ENCODE measurements around the gene RSBN1.

RSBN1 gene

GRCh38 chr1:113818578-113818977 lies 6.3 kb upstream of the RSBN1 start:
- no peak for DNase-seq (ENCODE audit: extremely low spot score, insufficient read length, low read depth)
- no peak for FAIRE-seq

GRCh38 chr1:113813218-113813617 lies 942 bp upstream of the RSBN1 start:
- no peak for FAIRE-seq

DNA sequence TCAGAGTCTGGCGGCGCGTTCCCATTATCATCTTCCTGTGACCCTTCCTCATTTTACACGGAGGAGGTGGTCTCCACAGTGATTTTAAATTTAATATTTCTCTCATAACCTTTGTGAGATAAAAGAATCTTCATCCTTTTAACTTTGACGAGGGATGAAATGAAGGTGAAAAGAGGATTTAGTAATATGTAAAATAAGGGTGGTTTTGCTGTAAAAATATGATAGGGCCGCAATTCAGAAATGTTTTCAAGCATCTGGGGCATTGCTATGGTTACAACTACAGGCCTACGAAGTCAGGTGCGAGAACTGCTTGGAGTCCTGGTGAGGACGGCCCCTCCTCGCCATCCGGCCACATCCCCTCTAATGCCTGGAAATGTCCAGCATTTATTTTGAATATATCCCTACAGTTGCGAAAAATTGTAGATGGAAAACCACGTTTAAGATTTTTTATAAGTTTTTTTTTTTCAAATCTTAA lies 422 bp upstream of the RSBN1 start:
- FAIRE-seq (no peak), DNase-seq (ENCODE audit: extremely low spot score, insufficient read length, low read depth) (no peak)

More at GRCh38 chr1:113813218-113813617, 942 bp upstream of the RSBN1 start:
- no peak for DNase-seq (ENCODE audit: extremely low spot score, insufficient read length, low read depth)

DNA sequence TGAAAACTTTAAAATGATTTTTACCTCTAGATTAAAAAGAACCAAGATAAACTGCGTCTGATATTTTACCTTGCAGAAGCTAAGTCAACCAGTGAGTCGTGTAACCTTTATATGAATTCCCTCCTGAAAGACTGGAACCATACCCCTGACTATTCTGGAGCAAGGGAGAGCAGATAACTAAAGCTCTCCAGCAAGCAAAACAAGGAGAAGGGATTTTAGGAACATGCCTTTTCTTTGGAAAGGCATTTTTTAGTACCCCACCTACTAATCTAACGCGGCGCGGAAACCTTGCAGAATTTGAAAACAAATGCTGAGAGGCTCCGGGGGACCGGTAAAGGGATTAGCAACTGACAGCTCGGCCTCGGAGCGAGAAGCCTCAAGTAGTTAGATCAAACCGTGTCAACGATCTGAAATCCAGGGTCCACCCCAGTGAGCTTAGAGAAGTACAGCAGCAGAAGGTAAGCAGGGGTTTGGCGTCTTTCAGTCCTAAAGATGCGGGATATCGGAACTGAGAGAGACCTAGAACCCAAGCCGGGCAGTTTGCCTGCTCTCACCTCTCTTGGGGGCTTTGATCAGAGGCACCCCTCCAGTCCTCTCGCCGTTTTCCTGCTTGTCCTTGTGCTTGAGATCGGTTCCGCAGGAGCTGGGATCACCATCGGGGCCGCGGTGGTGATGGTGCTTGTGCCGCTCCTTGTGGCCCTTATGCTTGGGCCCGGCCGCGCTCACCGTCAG lies 954 bp downstream of the RSBN1 start:
- FAIRE-seq = no peak

GRCh38 chr1:113809670-113810602 lies 2.3 kb downstream of the RSBN1 start:
- FAIRE-seq (no peak), DNase-seq (ENCODE audit: extremely low spot score, insufficient read length, low read depth) (no peak)

More for the DNA sequence above, 954 bp downstream of the RSBN1 start:
- no peak for DNase-seq (ENCODE audit: extremely low spot score, insufficient read length, low read depth)

GRCh38 chr1:113808450-113809195 lies 3.7 kb downstream of the RSBN1 start:
- DNase-seq (ENCODE audit: extremely low spot score, insufficient read length, low read depth) (no peak), FAIRE-seq (no peak)

DNA sequence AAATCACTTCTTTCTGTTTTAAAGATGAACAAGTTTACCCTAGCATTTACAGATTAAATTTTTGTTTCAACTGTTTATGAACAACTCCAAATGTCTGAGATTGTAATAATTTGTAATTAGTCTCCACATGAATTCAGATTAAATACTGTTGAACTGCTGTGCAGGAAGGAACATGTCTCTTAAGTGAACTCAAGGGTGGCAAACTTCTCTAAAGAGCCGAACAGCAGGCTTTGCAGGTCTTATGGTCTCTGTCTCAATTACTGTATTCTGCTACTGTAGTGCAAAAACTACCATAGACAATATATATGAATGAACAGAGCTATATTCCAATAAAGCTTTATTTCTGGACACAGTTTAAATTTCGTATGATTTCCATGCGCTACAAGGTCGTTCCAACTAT lies 6.6 kb downstream of the RSBN1 start:
- FAIRE-seq (no peak), DNase-seq (ENCODE audit: extremely low spot score, insufficient read length, low read depth) (no peak)

DNA sequence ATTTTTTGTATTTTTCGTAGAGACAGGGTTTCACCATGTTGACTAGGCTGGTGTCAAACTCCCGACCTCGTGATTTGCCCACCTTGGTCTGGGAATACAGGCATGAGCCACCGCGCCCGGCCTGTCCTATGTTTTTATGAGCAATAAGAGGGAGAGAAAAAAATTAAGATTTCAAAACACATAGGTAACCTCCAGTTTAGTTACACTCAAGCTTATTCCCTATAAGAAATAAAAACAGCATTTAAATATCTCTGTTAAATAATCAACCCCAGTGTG lies 7.1 kb downstream of the RSBN1 start:
- DNase-seq (ENCODE audit: extremely low spot score, insufficient read length, low read depth) = no peak
- no peak for FAIRE-seq

DNA sequence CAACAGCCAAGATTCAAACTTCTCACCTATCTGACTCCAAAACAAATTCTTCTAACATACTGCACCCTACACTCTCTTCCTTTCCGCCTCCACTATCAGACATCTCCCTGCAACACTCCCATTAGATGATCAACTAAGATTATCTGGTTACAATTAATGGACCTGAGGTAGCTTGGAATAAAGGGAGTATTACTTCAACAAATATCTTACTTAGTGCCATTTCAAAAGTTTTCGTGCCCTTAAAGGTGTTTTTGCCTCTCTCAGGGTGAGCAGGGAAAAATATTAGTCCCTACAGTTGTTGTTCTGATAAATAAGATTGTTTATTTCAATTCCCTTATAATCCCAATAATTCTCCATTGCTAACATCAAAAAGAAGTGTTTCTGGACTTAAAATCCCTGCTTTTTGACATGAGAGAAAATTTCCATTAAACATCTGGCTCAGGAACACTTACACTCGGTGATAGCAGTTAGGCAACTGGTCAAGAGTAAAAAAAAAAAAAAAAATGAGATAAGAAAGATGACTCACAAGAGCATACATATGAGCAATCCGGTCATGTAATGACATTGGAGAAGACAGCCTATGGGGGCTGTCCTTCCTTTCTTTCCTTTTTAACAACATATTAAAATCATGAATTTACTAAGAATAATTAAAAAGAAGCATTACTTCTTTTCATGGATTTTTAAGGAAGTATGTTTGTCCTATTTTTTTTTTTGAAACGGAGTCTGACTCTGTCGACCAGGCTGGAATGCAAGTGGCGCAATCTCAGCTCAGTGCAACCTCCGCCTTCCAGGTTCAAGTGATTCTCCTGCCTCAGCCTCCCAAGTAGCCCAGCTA lies 7.6 kb downstream of the RSBN1 start:
- no peak for DNase-seq (ENCODE audit: extremely low spot score, insufficient read length, low read depth)
- no peak for FAIRE-seq

DNA sequence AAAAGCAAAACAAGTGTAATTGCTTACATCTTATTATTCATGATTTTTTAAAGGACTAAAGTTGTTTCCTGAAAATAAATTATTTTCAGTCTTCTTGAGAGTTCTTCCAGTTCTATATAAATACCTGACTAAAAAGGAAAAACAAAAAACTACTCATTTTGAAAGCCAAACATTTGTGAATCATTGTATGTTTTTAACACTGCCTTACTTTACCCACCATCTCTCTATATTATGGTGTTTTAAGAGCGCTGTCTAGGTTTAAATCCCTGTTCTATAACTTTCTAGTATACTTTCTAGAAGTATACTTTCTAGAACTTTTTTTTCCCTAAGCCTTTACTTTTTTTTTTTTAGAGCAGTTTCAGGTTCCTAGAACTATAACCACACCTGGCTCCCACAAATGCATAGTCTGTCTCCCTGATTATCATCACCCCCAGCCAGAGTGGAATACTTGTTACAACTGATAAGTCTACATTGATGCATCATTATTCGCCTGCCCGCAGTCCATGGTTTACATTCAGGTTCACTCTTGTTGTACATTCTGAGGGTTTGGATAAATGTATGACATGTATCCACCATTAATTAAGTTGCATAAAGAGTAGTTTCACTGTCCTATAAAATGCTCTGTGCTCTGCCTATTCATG lies 9.8 kb downstream of the RSBN1 start:
- FAIRE-seq (no peak), DNase-seq (ENCODE audit: extremely low spot score, insufficient read length, low read depth) (no peak)

GRCh38 chr1:113800487-113800886 lies 11.8 kb downstream of the RSBN1 start:
- DNase-seq (ENCODE audit: extremely low spot score, insufficient read length, low read depth) = no peak
- no peak for FAIRE-seq

DNA sequence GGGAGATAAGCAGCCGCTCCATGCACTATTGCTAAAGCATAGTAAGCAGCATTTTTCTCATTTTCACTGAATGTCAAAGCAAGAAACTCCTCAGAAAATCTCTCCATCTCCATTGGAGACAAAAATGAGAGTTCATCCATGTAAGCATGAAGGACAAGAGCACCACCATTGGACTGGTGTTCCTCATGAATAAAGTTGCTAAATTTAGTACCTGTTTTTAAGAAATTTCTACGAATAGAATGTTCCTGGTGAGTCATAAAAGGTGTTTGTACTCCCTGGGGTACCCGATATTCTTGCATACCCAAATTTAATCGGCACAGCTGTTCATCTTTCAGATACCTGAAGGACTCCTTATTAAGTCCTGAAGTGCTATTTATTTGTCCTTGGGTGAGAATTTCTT lies 14.8 kb downstream of the RSBN1 start:
- DNase-seq (ENCODE audit: extremely low spot score, insufficient read length, low read depth) (no peak), FAIRE-seq (no peak)

GRCh38 chr1:113793878-113794834 lies 18.1 kb downstream of the RSBN1 start:
- DNase-seq (ENCODE audit: extremely low spot score, insufficient read length, low read depth) (no peak), FAIRE-seq (peak; percentile 26)

DNA sequence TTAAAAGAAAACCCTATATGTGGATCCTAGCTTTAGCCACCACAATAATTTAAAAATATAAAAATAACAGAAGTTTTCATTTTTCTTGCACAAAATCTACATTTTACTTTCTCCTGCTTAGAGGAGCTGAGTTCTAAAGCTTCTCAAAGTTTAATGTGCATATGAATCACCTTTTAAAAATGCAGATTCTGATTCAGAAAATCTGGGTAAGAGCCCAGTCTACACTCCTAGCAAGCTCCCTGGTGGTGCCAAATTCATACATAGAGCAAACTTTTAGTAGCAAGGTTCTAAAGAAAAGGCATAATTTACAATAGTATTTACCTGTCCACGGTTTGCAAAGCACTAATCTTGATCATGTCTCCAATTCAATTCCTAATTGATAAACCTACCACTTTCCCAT lies 19.3 kb downstream of the RSBN1 start:
- DNase-seq (ENCODE audit: extremely low spot score, insufficient read length, low read depth) = no peak
- FAIRE-seq = no peak

DNA sequence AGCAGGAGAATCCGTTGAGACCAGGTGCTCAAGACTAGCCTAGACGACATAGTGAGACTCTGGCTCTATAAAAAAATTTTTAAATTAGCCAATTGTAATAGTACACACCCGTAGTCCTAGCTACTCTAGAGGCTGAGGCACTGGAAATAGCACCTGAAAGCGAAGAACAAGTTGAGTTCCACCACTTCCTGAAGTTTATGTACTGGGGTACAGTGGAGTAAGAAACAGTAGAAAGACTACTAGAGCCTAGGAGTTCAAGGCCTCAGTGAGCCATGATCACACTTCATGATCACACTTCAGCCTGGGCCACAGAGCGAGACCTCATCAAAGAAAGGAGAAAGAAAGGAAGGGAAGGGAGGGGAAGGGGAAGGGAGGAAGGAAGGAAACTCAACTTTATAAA lies 19.8 kb downstream of the RSBN1 start:
- DNase-seq (ENCODE audit: extremely low spot score, insufficient read length, low read depth) = no peak
- no peak for FAIRE-seq

GRCh38 chr1:113788802-113789201 lies 23.5 kb downstream of the RSBN1 start:
- DNase-seq (ENCODE audit: extremely low spot score, insufficient read length, low read depth) = no peak
- no peak for FAIRE-seq

- FAIRE-seq = no peak
- DNase-seq (ENCODE audit: extremely low spot score, insufficient read length, low read depth) = no peak
Observed at GRCh38 chr1:113787663-113788062, 24.6 kb downstream of the RSBN1 start.

- DNase-seq (ENCODE audit: extremely low spot score, insufficient read length, low read depth) (no peak), FAIRE-seq (no peak)
Observed at GRCh38 chr1:113786069-113786468, 26.2 kb downstream of the RSBN1 start.
